Keratinocyte (primary cell): ENCODE data around the gene RNF207. TPM values are rescaled to one million over a fixed set of nuclear protein-coding genes. Genes with fewer than 3 reads are reported as not detected.

Experiments
- DNase-seq: peaks from one replicate; pipeline ENCODE4 v3.0.0-alpha.2; 2011; ENCODE audit warnings: low read depth, missing footprints, low spot score
- FAIRE-seq: peaks from 2 replicates; lab custom pipeline; 2011; peaks lifted over from hg19 to GRCh38; lab: Jason Lieb, UNC
- H2AFZ ChIP-seq: 2 replicates; pipeline ENCODE4 v1.6.0; 2012; ENCODE audit warnings: low read length, control low read depth, inconsistent platforms; ENCODE audit not compliant: control insufficient read depth
- H3K27ac ChIP-seq: 2 replicates; pipeline ENCODE4 v1.5.1; 2011; ENCODE audit warnings: low read length; ENCODE audit not compliant: control insufficient read depth, insufficient read depth
- H3K27me3 ChIP-seq: 3 replicates; pipeline ENCODE4 v1.6.0; 2011; ENCODE audit warnings: low read length; ENCODE audit not compliant: control insufficient read depth, insufficient read depth; ENCODE audit errors: extremely low read depth
- H3K36me3 ChIP-seq, 2 experiments: 2 replicates in 1 of 2; 3 replicates in 1 of 2; pipeline ENCODE4 v1.5.1; 2011; ENCODE audit warnings: low read length in 2 of 2, mild to moderate bottlenecking in 1 of 2; ENCODE audit not compliant: control insufficient read depth in 2 of 2, insufficient read depth in 2 of 2; ENCODE audit errors: extremely low read depth in 1 of 2
- H3K4me1 ChIP-seq: 3 replicates; pipeline ENCODE4 v1.5.1; 2011; ENCODE audit warnings: low read length; ENCODE audit not compliant: control insufficient read depth, insufficient read depth; ENCODE audit errors: extremely low read depth
- H3K4me2 ChIP-seq: 3 replicates; pipeline ENCODE4 v1.6.0; 2011; ENCODE audit warnings: low read depth, low read length; ENCODE audit not compliant: control insufficient read depth, insufficient read depth; ENCODE audit errors: extremely low read depth
- H3K4me3 ChIP-seq, 3 experiments: fragments of 200-600 bp in 1 of 3; sonication (generic) in 1 of 3; 2 replicates in 2 of 3; 3 replicates in 1 of 3; pipeline ENCODE4 v1.5.1; 2011 to 2016; ENCODE audit warnings: low read length in 3 of 3, mild to moderate bottlenecking in 3 of 3, control low read depth in 2 of 3, inconsistent platforms in 1 of 3, low read depth in 1 of 3, mixed read lengths in 1 of 3, mixed run types in 1 of 3, moderate library complexity in 1 of 3; ENCODE audit not compliant: control insufficient read depth in 2 of 3, insufficient read depth in 2 of 3; ENCODE audit errors: extremely low read depth in 1 of 3
- H3K79me2 ChIP-seq: 2 replicates; pipeline ENCODE4 v1.6.0; 2012; ENCODE audit warnings: low read length; ENCODE audit not compliant: control insufficient read depth, insufficient read depth
- H3K9ac ChIP-seq: 3 replicates; pipeline ENCODE4 v1.6.0; 2011; ENCODE audit warnings: low read length; ENCODE audit not compliant: control insufficient read depth, insufficient read depth; ENCODE audit errors: extremely low read depth
- H3K9me1 ChIP-seq: 3 replicates; pipeline ENCODE4 v1.6.0; 2011; ENCODE audit warnings: low read length; ENCODE audit not compliant: control insufficient read depth, insufficient read depth; ENCODE audit errors: extremely low read depth
- H3K9me3 ChIP-seq: 2 replicates; pipeline ENCODE4 v1.5.1; 2012; ENCODE audit warnings: low read depth, low read length; ENCODE audit not compliant: control insufficient read depth
- H4K20me1 ChIP-seq: 3 replicates; pipeline ENCODE4 v1.6.0; 2011; ENCODE audit warnings: low read length; ENCODE audit not compliant: control insufficient read depth, insufficient read depth; ENCODE audit errors: extremely low read depth
- CTCF ChIP-seq, 3 experiments: IDR thresholded peaks in 1 of 3; conservative IDR thresholded peaks in 1 of 3; optimal IDR thresholded peaks in 1 of 3; 2 replicates in 2 of 3; 3 replicates in 1 of 3; pipeline versions ENCODE3 to v1.5.1; 2011; ENCODE audit warnings: low read length in 3 of 3, mild to moderate bottlenecking in 3 of 3, moderate library complexity in 2 of 3, control low read depth in 1 of 3, inconsistent platforms in 1 of 3; ENCODE audit not compliant: insufficient read depth in 2 of 3; ENCODE audit errors: extremely low read depth in 1 of 3
- EZH2 ChIP-seq: IDR thresholded peaks from one replicate; pipeline ENCODE4 v1.6.1; 2012; ENCODE audit warnings: inconsistent platforms, mild to moderate bottlenecking, low read length, moderate library complexity
- dilution Hi-C: fragments of 300-500 bp; cut with MboI; formaldehyde crosslinking; loops from one replicate; pipeline ENCODE4 v1.7.0; 2020; ENCODE audit warnings: low sequenced_read_pairs; ENCODE audit not compliant: extremely low pct_ligation_motif_present
- polyA plus RNA-seq, 5 experiments: library from polyadenylated mRNA; depleted of rRNA in 3 of 5; stranded (reverse) in 3 of 5; stranded (forward) in 1 of 5; unstranded in 1 of 5; fragments of >200 nt; gene quantifications; 1 replicate in 1 of 5; 2 replicates in 3 of 5; 3 replicates in 1 of 5; pipeline versions ENCODE4 v1.2.1 to v1.2.3, GENCODE V29; 2011 to 2012; ENCODE audit warnings: missing spikeins in 2 of 5, low read depth in 1 of 5, low replicate concordance in 1 of 5

Gene RNF207
- polyA plus RNA-seq, 1 donor (not counting 4 experiments of a cell fraction or from before 2014, with no cell fraction given) = 6.1 TPM

GRCh38 chr1:6176779-6177178 is 29.1 kb upstream of the RNF207 start:
- no peak overlapping the region for H3K27ac ChIP-seq
- DNase-seq (no peak), FAIRE-seq (no peak)
- no peaks in the 10 kb centered on the region for H3K36me3 ChIP-seq
- no peak overlapping the region for H2AFZ ChIP-seq
- no peaks in the 10 kb centered on the region for H3K9me1 ChIP-seq
- H3K4me1 ChIP-seq = peaks cover 8% of the 10 kb centered on the region
- H3K79me2 ChIP-seq = no peaks in the 10 kb centered on the region
- H3K9me3 ChIP-seq = no peaks in the 10 kb centered on the region
- H3K4me3 ChIP-seq = no peak overlapping the region
- peaks cover 8% of the 10 kb centered on the region for H4K20me1 ChIP-seq
- no peak overlapping the region for H3K4me2 ChIP-seq
- no peak for TF ChIP-seq CTCF (optimal IDR thresholded peaks at IDR 0.05 in 1 of 3, IDR thresholded peaks at IDR 0.05 in 1 of 3, conservative IDR thresholded peaks at IDR 0.05 in 1 of 3; ENCODE audit: extremely low read depth in 1 of 3, insufficient read depth in 2 of 3, low read length in 3 of 3)
- TF ChIP-seq EZH2 = no peak
- H3K27me3 ChIP-seq = peaks cover 61% of the 10 kb centered on the region
- dilution Hi-C loops = no loop called here
- no peak overlapping the region for H3K9ac ChIP-seq

- no peaks in the 10 kb centered on the region for H3K9me3 ChIP-seq
- no peak overlapping the region for H3K4me2 ChIP-seq
- H3K36me3 ChIP-seq = no peaks in the 10 kb centered on the region
- dilution Hi-C loops = no loop called here
- H3K27ac ChIP-seq = no peak overlapping the region
- no peak for TF ChIP-seq EZH2
- no peak for TF ChIP-seq CTCF (optimal IDR thresholded peaks at IDR 0.05 in 1 of 3, IDR thresholded peaks at IDR 0.05 in 1 of 3, conservative IDR thresholded peaks at IDR 0.05 in 1 of 3; ENCODE audit: extremely low read depth in 1 of 3, insufficient read depth in 2 of 3, low read length in 3 of 3)
- peaks cover 10% of the 10 kb centered on the region for H4K20me1 ChIP-seq
- DNase-seq = no peak
- no peak overlapping the region for H2AFZ ChIP-seq
- H3K27me3 ChIP-seq = peaks cover 62% of the 10 kb centered on the region
- peaks cover 8% of the 10 kb centered on the region for H3K4me1 ChIP-seq
- H3K9ac ChIP-seq = no peak overlapping the region
- no peak for FAIRE-seq
- H3K79me2 ChIP-seq = no peaks in the 10 kb centered on the region
- no peaks in the 10 kb centered on the region for H3K9me1 ChIP-seq
- H3K4me3 ChIP-seq = no peak overlapping the region
These were observed 28.1 kb upstream of the RNF207 start for GRCh38 chr1:6177681-6178380.
